IMR-90 (cell line): ENCODE data around the gene CEP162. TPM values are rescaled to one million over a fixed set of nuclear protein-coding genes. Genes with fewer than 3 reads are reported as not detected.
A peak's percentile ranks its signal among the peaks of the same experiment; 100 is the strongest.

Experiments used
- ATAC-seq: fragments of 200-7000 bp; cut with Tn5 transposase; 2 replicates; pipeline ENCODE4 v1.9.1; 2020; ENCODE audit warnings: low read depth, mild to moderate bottlenecking, moderate library complexity
- BruUV-seq: library from RNA; stranded (reverse); fragments of 400-500 nt; replicated peaks from 2 replicates; lab custom pipeline; 2021; lab: Mats Ljungman, UMichigan
- CTCF ChIA-PET: fragments of 300-600 bp; formaldehyde crosslinking; extraction: SDS; loops from one replicate; lab custom pipeline; 2021; ENCODE audit warnings: antibody characterized with exemption; lab: Yijun Ruan, JAX
- POLR2A ChIA-PET: fragments of 300-600 bp; sonication (Branson Sonifier 250); formaldehyde crosslinking; loops from one replicate; lab custom pipeline; 2022; ENCODE audit warnings: antibody characterized with exemption; ENCODE audit not compliant: unreplicated experiment; lab: Charles Lee
- DNase-seq: peaks from one replicate; pipeline ENCODE4 v3.0.0; 2013
- H2AFZ ChIP-seq: replicated peaks from 2 replicates; pipeline ENCODE3; 2013; ENCODE audit warnings: low read length, mild to moderate bottlenecking; ENCODE audit not compliant: poor library complexity
- H2AK5ac ChIP-seq: 2 replicates; pipeline ENCODE4 v1.6.1; 2013; ENCODE audit warnings: low read depth, low read length, inconsistent platforms
- H2AK9ac ChIP-seq: replicated peaks from 2 replicates; pipeline ENCODE3; 2013; ENCODE audit warnings: mild to moderate bottlenecking, low read depth, low read length, moderate library complexity; ENCODE audit not compliant: poor library complexity
- H2BK120ac ChIP-seq: 2 replicates; pipeline ENCODE4 v1.6.1; 2013; ENCODE audit warnings: low read depth, low read length, inconsistent platforms
- H2BK15ac ChIP-seq: 3 replicates; pipeline ENCODE4 v1.6.1; 2013; ENCODE audit warnings: low read depth, low read length, inconsistent platforms
- H2BK20ac ChIP-seq: 2 replicates; pipeline ENCODE4 v1.6.1; 2013; ENCODE audit warnings: low read depth, mild to moderate bottlenecking, inconsistent platforms, low read length, moderate library complexity
- H2BK5ac ChIP-seq: 2 replicates; pipeline ENCODE4 v1.6.1; 2013; ENCODE audit warnings: mild to moderate bottlenecking, low read depth, low read length, inconsistent platforms; ENCODE audit not compliant: poor library complexity, severe bottlenecking
- H3K14ac ChIP-seq: replicated peaks from 2 replicates; pipeline ENCODE4 v1.6.1; 2013; ENCODE audit warnings: low read depth, low read length, inconsistent platforms
- H3K18ac ChIP-seq: 2 replicates; pipeline ENCODE4 v1.6.1; 2013; ENCODE audit warnings: low read depth, low read length, control low read depth
- H3K23ac ChIP-seq: 2 replicates; pipeline ENCODE4 v1.6.1; 2013; ENCODE audit warnings: low read depth, low read length, inconsistent platforms
- H3K27ac ChIP-seq: 2 replicates; pipeline ENCODE4 v1.5.1; 2013; ENCODE audit warnings: mild to moderate bottlenecking, control low read depth, low read length; ENCODE audit not compliant: insufficient read depth
- H3K27me3 ChIP-seq: 2 replicates; pipeline ENCODE4 v1.6.1; 2013; ENCODE audit warnings: low read length; ENCODE audit not compliant: control insufficient read depth, insufficient read depth
- H3K36me3 ChIP-seq: 2 replicates; pipeline ENCODE4 v1.6.1; 2013; ENCODE audit warnings: low read length, mixed read lengths; ENCODE audit not compliant: control insufficient read depth, insufficient read depth
- H3K4ac ChIP-seq: 2 replicates; pipeline ENCODE4 v1.6.1; 2013; ENCODE audit warnings: low read depth, low read length, inconsistent platforms
- H3K4me1 ChIP-seq: 2 replicates; pipeline ENCODE4 v1.6.1; 2013; ENCODE audit warnings: low read length, mixed read lengths; ENCODE audit not compliant: control insufficient read depth, insufficient read depth
- H3K4me2 ChIP-seq: 2 replicates; pipeline ENCODE4 v1.6.1; 2013; ENCODE audit warnings: low read depth, mild to moderate bottlenecking, control low read depth, low read length, moderate library complexity
- H3K4me3 ChIP-seq: 2 replicates; pipeline ENCODE4 v1.5.1; 2013; ENCODE audit warnings: low read depth, mild to moderate bottlenecking, control low read depth, low read length, moderate library complexity; ENCODE audit not compliant: insufficient read depth
- H3K56ac ChIP-seq: 2 replicates; pipeline ENCODE4 v1.6.1; 2013; ENCODE audit warnings: low read length, inconsistent platforms; ENCODE audit not compliant: insufficient read depth; ENCODE audit errors: extremely low read depth
- H3K79me1 ChIP-seq, 2 experiments: 2 replicates each; pipeline ENCODE4 v1.6.1; 2013; ENCODE audit warnings: low read length in 2 of 2, inconsistent platforms in 1 of 2, low read depth in 1 of 2
- H3K9ac ChIP-seq: 2 replicates; pipeline ENCODE4 v1.6.1; 2013; ENCODE audit warnings: low read depth, low read length, control low read depth
- H3K9me1 ChIP-seq: 2 replicates; pipeline ENCODE4 v1.6.1; 2013; ENCODE audit warnings: low read length, inconsistent platforms; ENCODE audit not compliant: insufficient read depth
- H3K9me3 ChIP-seq: 2 replicates; pipeline ENCODE4 v1.6.1; 2013; ENCODE audit warnings: low read length; ENCODE audit not compliant: control insufficient read depth, insufficient read depth
- H4K20me1 ChIP-seq: 2 replicates; pipeline ENCODE4 v1.6.1; 2013; ENCODE audit warnings: low read length, inconsistent platforms; ENCODE audit not compliant: insufficient read depth
- H4K5ac ChIP-seq: 2 replicates; pipeline ENCODE4 v1.6.1; 2013; ENCODE audit warnings: mild to moderate bottlenecking, low read depth, low read length, control low read depth
- H4K8ac ChIP-seq, 2 experiments: 2 replicates each; pipeline ENCODE4 v1.6.1; 2013; ENCODE audit warnings: low read depth in 2 of 2, low read length in 2 of 2, control low read depth in 1 of 2, inconsistent platforms in 1 of 2
- H4K91ac ChIP-seq: 2 replicates; pipeline ENCODE4 v1.6.1; 2013; ENCODE audit warnings: low read depth, low read length, inconsistent platforms; ENCODE audit not compliant: insufficient read depth
- BHLHE40 ChIP-seq: fragments of 150-350 bp; IDR thresholded peaks from 2 replicates; pipeline ENCODE4 v1.6.1; 2016; ENCODE audit warnings: mild to moderate bottlenecking, low read depth, low read length
- CEBPB ChIP-seq: IDR thresholded peaks from 2 replicates; pipeline ENCODE4 v1.6.1; 2012; ENCODE audit warnings: low read depth, low read length, improper control_type of control experiment
- CHD1 ChIP-seq: IDR thresholded peaks from 2 replicates; pipeline ENCODE4 v1.6.1; 2012; ENCODE audit warnings: low read depth, low read length, improper control_type of control experiment
- CTCF ChIP-seq: conservative IDR thresholded peaks from 2 replicates; pipeline ENCODE4 v1.5.1; 2012; ENCODE audit warnings: mild to moderate bottlenecking, low read depth, low read length, improper control_type of control experiment
- ELK1 ChIP-seq: fragments of 150-350 bp; IDR thresholded peaks from 2 replicates; pipeline ENCODE4 v1.6.1; 2016; ENCODE audit warnings: low read depth, mild to moderate bottlenecking, low read length, moderate library complexity, borderline replicate concordance
- FOS ChIP-seq: fragments of 150-350 bp; IDR thresholded peaks from 2 replicates; pipeline ENCODE4 v1.6.1; 2016; ENCODE audit warnings: low read depth, low read length
- MAFK ChIP-seq: IDR thresholded peaks from 2 replicates; pipeline ENCODE4 v1.6.1; 2012; ENCODE audit warnings: low read depth, low read length, improper control_type of control experiment
- RAD21 ChIP-seq: IDR thresholded peaks from 2 replicates; pipeline ENCODE4 v1.6.1; 2012; ENCODE audit warnings: low read length, improper control_type of control experiment
- RCOR1 ChIP-seq: IDR thresholded peaks from 2 replicates; pipeline ENCODE4 v1.6.1; 2012; ENCODE audit warnings: mild to moderate bottlenecking, low read length, improper control_type of control experiment; ENCODE audit not compliant: insufficient replicate concordance
- RFX5 ChIP-seq: IDR thresholded peaks from 2 replicates; pipeline ENCODE4 v1.8.0; 2012; ENCODE audit warnings: low read depth, mild to moderate bottlenecking, low read length, moderate library complexity
- SMC3 ChIP-seq: fragments of 150-350 bp; IDR thresholded peaks from 2 replicates; pipeline ENCODE4 v1.6.1; 2016; ENCODE audit warnings: low read depth, mild to moderate bottlenecking, antibody characterized with exemption, low read length, moderate library complexity
- USF2 ChIP-seq: fragments of 150-350 bp; IDR thresholded peaks from 2 replicates; pipeline ENCODE4 v1.6.1; 2017; ENCODE audit warnings: mild to moderate bottlenecking, antibody characterized with exemption, low read length, low read depth
- WGBS, 2 experiments: methylation state at CpG; one replicate each; pipeline versions ENCODE4 v1.1.5 to v1.1.7; 2013; ENCODE audit warnings: missing lambda C conversion rate in 2 of 2; ENCODE audit not compliant: insufficient read length in 1 of 2; ENCODE audit errors: extremely low coverage in 2 of 2; 5-methylcytosine and 5-hydroxymethylcytosine counted together
- dilution Hi-C: fragments of 300-500 bp; cut with HindIII; formaldehyde crosslinking; loops from one replicate; pipeline ENCODE4 v1.14.3; 2018; ENCODE audit warnings: low sequenced_read_pairs; ENCODE audit not compliant: unreplicated experiment
- in situ Hi-C: fragments of 300-500 bp; cut with MboI; formaldehyde crosslinking; loops from 3 replicates; pipeline ENCODE4 v1.14.3; 2019; ENCODE audit warnings: low sequenced_read_pairs, inconsistent platforms, mixed read lengths
- intact Hi-C: fragments of 100-400 bp; cut with micrococcal nuclease; formaldehyde crosslinking; loops from 2 replicates; pipeline ENCODE4 v1.10.0; 2022
- polyA plus RNA-seq, 3 experiments: library from polyadenylated mRNA; depleted of rRNA; stranded (reverse); fragments of >200 nt; gene quantifications; 2 replicates each; pipeline ENCODE4 v1.2.3, GENCODE V29; 2012; ENCODE audit warnings: low replicate concordance in 1 of 3
- total RNA-seq: library from RNA; depleted of rRNA; stranded (reverse); fragments of >200 nt; gene quantifications from 2 replicates; pipeline ENCODE4 v1.2.3, GENCODE V29; 2012

Gene CEP162
- total and polyA plus RNA-seq, 2 of the 4 experiments (the other 2 are of a cell fraction): 1.2 to 1.6 TPM

GRCh38 chr6:84220809-84221409 lies 6.5 kb downstream of the CEP162 start:
- Histone ChIP-seq H3K56ac (no peak overlapping the region), H3K4me1 (no peaks in the 10 kb centered on the region), H3K9me3 (no peaks in the 10 kb centered on the region), H2AFZ (no peak overlapping the region), H4K5ac (no peak overlapping the region), H2BK15ac (no peak overlapping the region), H3K18ac (no peak overlapping the region), H3K4me2 (no peak overlapping the region), H4K8ac (no peak overlapping the region), H2AK9ac (no peak overlapping the region), H4K20me1 (no peaks in the 10 kb centered on the region), H2BK120ac (no peak overlapping the region), H2AK5ac (no peak overlapping the region), H2BK5ac (no peak overlapping the region), H3K23ac (no peak overlapping the region), H3K27ac (no peak overlapping the region), H3K27me3 (no peaks in the 10 kb centered on the region), H3K36me3 (no peaks in the 10 kb centered on the region), H3K9ac (no peak overlapping the region), H3K4ac (no peak overlapping the region), H4K91ac (no peak overlapping the region), H3K79me1 (no peaks in the 10 kb centered on the region), H2BK20ac (no peak overlapping the region), H3K14ac (no peak overlapping the region), H3K9me1 (no peaks in the 10 kb centered on the region), H3K4me3 (no peak overlapping the region)
- intact Hi-C loops (loop anchor here (1.0 to 5.0 kb wide), 3 partner anchors 337 to 684 kb away; no protein-coding TSS in a partner anchor), dilution Hi-C loops (no loop called here), in situ Hi-C loops (loop anchor here (5.0 to 25.0 kb wide), 2 partner anchors 329 to 609 kb away; no protein-coding TSS in a partner anchor)
- no TSS peak for BruUV-seq
- DNase-seq (peak; percentile 36), ATAC-seq (0 out of 2 replicates have a peak, but pooled peaks have one; percentile 54)
- WGBS, 2 experiments: 67% methylated on average over 2 of the region's 3 CpGs; no CpG with 5 or more reads in 1 of the 2 experiments
- TF ChIP-seq BHLHE40 (no peak), FOS (no peak), RCOR1 (no peak), CHD1 (no peak), RAD21 (peak; percentile 64), CTCF (peak; percentile 63), ELK1 (no peak), CEBPB (no peak), SMC3 (peak; percentile 52), RFX5 (no peak), MAFK (no peak), USF2 (no peak)
- ChIA-PET POLR2A (no interaction called here), CTCF (interaction anchor here (0.6 to 1.8 kb wide), 6 partner anchors 11 to 606 kb away, joined by 3 to 6 read pairs (median 4); no protein-coding TSS in a partner anchor)
